Measurements from ENCODE around the gene WARS2.

WARS2 gene

GRCh38 chr1:119116725-119117124 lies 23.7 kb downstream of the WARS2 start:
- H3K36me3 ChIP-seq (ENCODE audit: control insufficient read depth, insufficient read depth, low read length), result no peaks in the 10 kb centered on the region
- no peaks in the 10 kb centered on the region for H3K27me3 ChIP-seq (replicated peaks; ENCODE audit: control insufficient read depth, insufficient read depth, low read length)
- no peak for DNase-seq (ENCODE audit: extremely low read depth, insufficient read length)
- H3K4me3 ChIP-seq (replicated peaks; ENCODE audit: low read depth, low read length), result no peak overlapping the region
- no peak for TF ChIP-seq CTCF (IDR thresholded peaks at IDR 0.05; ENCODE audit: insufficient read depth, low read length, poor library complexity, severe bottlenecking)

GRCh38 chr1:119115736-119116135 lies 24.7 kb downstream of the WARS2 start:
- no peak for DNase-seq (ENCODE audit: extremely low read depth, insufficient read length)
- H3K36me3 ChIP-seq (ENCODE audit: control insufficient read depth, insufficient read depth, low read length), result no peaks in the 10 kb centered on the region
- no peaks in the 10 kb centered on the region for H3K27me3 ChIP-seq (replicated peaks; ENCODE audit: control insufficient read depth, insufficient read depth, low read length)
- no peak for TF ChIP-seq CTCF (IDR thresholded peaks at IDR 0.05; ENCODE audit: insufficient read depth, low read length, poor library complexity, severe bottlenecking)
- H3K4me3 ChIP-seq (replicated peaks; ENCODE audit: low read depth, low read length), result no peak overlapping the region

GRCh38 chr1:119115311-119115710 lies 25.1 kb downstream of the WARS2 start:
- Histone ChIP-seq H3K4me3 (replicated peaks; ENCODE audit: low read depth, low read length) (no peak overlapping the region), H3K36me3 (ENCODE audit: control insufficient read depth, insufficient read depth, low read length) (no peaks in the 10 kb centered on the region), H3K27me3 (replicated peaks; ENCODE audit: control insufficient read depth, insufficient read depth, low read length) (no peaks in the 10 kb centered on the region)
- TF ChIP-seq CTCF (IDR thresholded peaks at IDR 0.05; ENCODE audit: insufficient read depth, low read length, poor library complexity, severe bottlenecking), result no peak
- no peak for DNase-seq (ENCODE audit: extremely low read depth, insufficient read length)

- H3K4me3 ChIP-seq (replicated peaks; ENCODE audit: low read depth, low read length), result no peak overlapping the region
- DNase-seq (ENCODE audit: extremely low read depth, insufficient read length), result no peak
- no peaks in the 10 kb centered on the region for H3K27me3 ChIP-seq (replicated peaks; ENCODE audit: control insufficient read depth, insufficient read depth, low read length)
- H3K36me3 ChIP-seq (ENCODE audit: control insufficient read depth, insufficient read depth, low read length), result no peaks in the 10 kb centered on the region
- TF ChIP-seq CTCF (IDR thresholded peaks at IDR 0.05; ENCODE audit: insufficient read depth, low read length, poor library complexity, severe bottlenecking), result no peak
Measured at GRCh38 chr1:119114786-119115185, 25.7 kb downstream of the WARS2 start.

- no peaks in the 10 kb centered on the region for H3K27me3 ChIP-seq (replicated peaks; ENCODE audit: control insufficient read depth, insufficient read depth, low read length)
- no peak for DNase-seq (ENCODE audit: extremely low read depth, insufficient read length)
- H3K4me3 ChIP-seq (replicated peaks; ENCODE audit: low read depth, low read length), result no peak overlapping the region
- no peaks in the 10 kb centered on the region for H3K36me3 ChIP-seq (ENCODE audit: control insufficient read depth, insufficient read depth, low read length)
- no peak for TF ChIP-seq CTCF (IDR thresholded peaks at IDR 0.05; ENCODE audit: insufficient read depth, low read length, poor library complexity, severe bottlenecking)
Measured at GRCh38 chr1:119112791-119113190, 27.7 kb downstream of the WARS2 start.

GRCh38 chr1:119112244-119112643 lies 28.2 kb downstream of the WARS2 start:
- no peak for TF ChIP-seq CTCF (IDR thresholded peaks at IDR 0.05; ENCODE audit: insufficient read depth, low read length, poor library complexity, severe bottlenecking)
- no peak overlapping the region for H3K4me3 ChIP-seq (replicated peaks; ENCODE audit: low read depth, low read length)
- no peaks in the 10 kb centered on the region for H3K27me3 ChIP-seq (replicated peaks; ENCODE audit: control insufficient read depth, insufficient read depth, low read length)
- H3K36me3 ChIP-seq (ENCODE audit: control insufficient read depth, insufficient read depth, low read length), result no peaks in the 10 kb centered on the region
- DNase-seq (ENCODE audit: extremely low read depth, insufficient read length), result no peak

Data from GM06990 (cell line).